Measurements from ENCODE around the gene RASAL3. TPM values are rescaled to one million over a fixed set of nuclear protein-coding genes. Genes with fewer than 3 reads are reported as not detected.
A peak's percentile ranks its signal among the peaks of the same experiment; 100 is the strongest.

RASAL3 gene
- total RNA-seq, 1 experiment from 2014 or later: 1.9 TPM

DNA sequence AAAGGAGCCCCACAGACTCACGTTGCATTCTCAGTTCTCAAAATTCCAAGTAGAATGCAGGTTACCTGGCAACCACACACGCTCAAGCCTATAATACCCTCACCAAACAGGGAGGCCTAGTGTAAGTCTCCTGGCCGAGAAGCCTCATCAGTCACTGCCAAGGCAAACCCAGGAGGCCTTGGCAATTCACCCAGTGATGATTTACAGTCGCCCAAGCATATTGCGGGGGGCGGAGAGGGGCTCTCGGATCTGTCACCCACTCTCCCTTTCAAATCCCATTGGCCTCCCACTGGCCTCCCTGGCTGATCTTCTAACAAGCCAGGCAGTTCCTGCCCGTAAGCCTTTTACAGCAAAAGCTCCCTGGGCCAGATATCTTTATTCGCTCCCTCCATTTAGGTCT lies 46.6 kb downstream of the RASAL3 start:
- Histone ChIP-seq H4K91ac (ENCODE audit: insufficient read length, low read depth, low read length) (no peak overlapping the region), H2BK20ac (ENCODE audit: low read depth, low read length, poor library complexity, severe bottlenecking) (no peak overlapping the region), H2AFZ (ENCODE audit: low read length) (no peak overlapping the region), H3K9ac (ENCODE audit: extremely low read depth, insufficient read length, low read length) (peak overlapping the region; percentile 98), H4K20me1 (ENCODE audit: control insufficient read depth, insufficient read depth, insufficient read length) (no peaks in the 10 kb centered on the region), H3K4me1 (ENCODE audit: insufficient read depth, low read length) (0 out of 2 replicates have a peak, but pooled peaks cover 2% of the 10 kb centered on the region), H3K9me3 (ENCODE audit: control insufficient read depth, low read depth, low read length) (no peaks in the 10 kb centered on the region), H3K14ac (ENCODE audit: insufficient read depth, low read length) (no peak overlapping the region), H4K5ac (ENCODE audit: insufficient read length, low read depth, low read length) (no peak overlapping the region), H2BK120ac (ENCODE audit: low read depth, low read length, poor library complexity, severe bottlenecking) (no peak overlapping the region), H3K79me2 (ENCODE audit: insufficient read depth, low read length) (peaks cover 48% of the 10 kb centered on the region), H3K23ac (ENCODE audit: insufficient read length, low read depth, low read length) (no peak overlapping the region), H3K27me3 (ENCODE audit: insufficient read depth, low read length) (no peaks in the 10 kb centered on the region), H2BK15ac (ENCODE audit: low read depth, low read length) (no peak overlapping the region), H3K56ac (ENCODE audit: insufficient read length, low read depth, low read length) (no peak overlapping the region), H2AK5ac (ENCODE audit: insufficient read length, low read length) (no peak overlapping the region), H3K23me2 (ENCODE audit: insufficient read length, low read depth, low read length, poor library complexity, severe bottlenecking) (peaks cover 6% of the 10 kb centered on the region), H3T11ph (ENCODE audit: low read length) (no peak overlapping the region), H3K4ac (ENCODE audit: low read depth, low read length) (no peak overlapping the region), H4K8ac (replicated peaks; ENCODE audit: insufficient read length, low read depth, low read length) (no peak overlapping the region), H3K18ac (ENCODE audit: insufficient read length, low read depth, low read length) (no peak overlapping the region), H3K27ac (ENCODE audit: insufficient read length, low read depth, low read length) (no peak overlapping the region), H2BK5ac (ENCODE audit: insufficient read length, low read length) (no peak overlapping the region), H3K79me1 (ENCODE audit: insufficient read depth, low read depth, low read length, poor library complexity, severe bottlenecking) (peaks cover 10% of the 10 kb centered on the region), H3K4me2 (ENCODE audit: insufficient read depth, insufficient read length, low read length) (peak overlapping the region; percentile 96), H2BK12ac (ENCODE audit: insufficient read length, low read depth, low read length) (no peak overlapping the region)
- no CpG with 5 or more reads among the region's 9 CpGs for WGBS (ENCODE audit: extremely low coverage, insufficient read length, low lambda C conversion rate)
- peaks cover 23 to 29% of the 10 kb centered on the region in 2 experiments for H3K4me1 Mint-ChIP-seq
- no peaks in the 10 kb centered on the region for H3K9me3 Mint-ChIP-seq
- peak overlapping the region; percentile 98 to 99 for H3K4me3 Mint-ChIP-seq
- TF ChIP-seq, protein P1, sequence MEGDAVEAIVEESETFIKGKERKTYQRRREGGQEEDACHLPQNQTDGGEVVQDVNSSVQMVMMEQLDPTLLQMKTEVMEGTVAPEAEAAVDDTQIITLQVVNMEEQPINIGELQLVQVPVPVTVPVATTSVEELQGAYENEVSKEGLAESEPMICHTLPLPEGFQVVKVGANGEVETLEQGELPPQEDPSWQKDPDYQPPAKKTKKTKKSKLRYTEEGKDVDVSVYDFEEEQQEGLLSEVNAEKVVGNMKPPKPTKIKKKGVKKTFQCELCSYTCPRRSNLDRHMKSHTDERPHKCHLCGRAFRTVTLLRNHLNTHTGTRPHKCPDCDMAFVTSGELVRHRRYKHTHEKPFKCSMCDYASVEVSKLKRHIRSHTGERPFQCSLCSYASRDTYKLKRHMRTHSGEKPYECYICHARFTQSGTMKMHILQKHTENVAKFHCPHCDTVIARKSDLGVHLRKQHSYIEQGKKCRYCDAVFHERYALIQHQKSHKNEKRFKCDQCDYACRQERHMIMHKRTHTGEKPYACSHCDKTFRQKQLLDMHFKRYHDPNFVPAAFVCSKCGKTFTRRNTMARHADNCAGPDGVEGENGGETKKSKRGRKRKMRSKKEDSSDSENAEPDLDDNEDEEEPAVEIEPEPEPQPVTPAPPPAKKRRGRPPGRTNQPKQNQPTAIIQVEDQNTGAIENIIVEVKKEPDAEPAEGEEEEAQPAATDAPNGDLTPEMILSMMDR (conservative IDR thresholded peaks at IDR 0.05): no peak
- DNase-seq: no peak
- peak overlapping the region in 2 of 3 experiments; percentile 96 to 99; a peak in 4 of 7 replicates for H3K27ac Mint-ChIP-seq
- H3K27me3 Mint-ChIP-seq (ENCODE audit: low read depth): no peaks in the 10 kb centered on the region
- H3K36me3 Mint-ChIP-seq (ENCODE audit: insufficient read depth in 1 of 3, low read depth in 3 of 3): peaks cover 16 to 38% (median 29%) of the 10 kb centered on the region in 3 experiments
